H1 (cell line): ENCODE measurements around the gene KRTCAP2.

Experiments
- CTCF ChIP-seq, 3 experiments: IDR thresholded peaks; 1 replicate in 2 of 3; 2 replicates in 1 of 3; pipeline versions ENCODE4 v1.5.1 to v1.6.1; 2011; ENCODE audit warnings: low read length in 3 of 3, mild to moderate bottlenecking in 3 of 3, inconsistent platforms in 2 of 3, low read depth in 1 of 3, moderate library complexity in 1 of 3; ENCODE audit not compliant: insufficient read depth in 1 of 3; ENCODE audit errors: control extremely low read depth in 1 of 3
- NRF1 ChIP-seq: IDR thresholded peaks from 2 replicates; pipeline ENCODE4 v1.6.1; 2011; ENCODE audit warnings: mild to moderate bottlenecking, low read depth, low read length, improper control_type of control experiment
- SUZ12 ChIP-seq: fragments of 200-600 bp; sonication (generic); IDR thresholded peaks from 2 replicates; pipeline ENCODE4 v1.6.1; 2012; ENCODE audit warnings: mild to moderate bottlenecking, inconsistent platforms, low read length, moderate library complexity, mixed read lengths
- TAF1 ChIP-seq: IDR thresholded peaks from 2 replicates; pipeline ENCODE4 v1.6.1; 2011; ENCODE audit warnings: mild to moderate bottlenecking, low read depth, low read length
- TF ChIP-seq, protein P1 (sequence below): IDR thresholded peaks from 2 replicates; pipeline ENCODE4 v1.6.1; 2012; ENCODE audit warnings: inconsistent platforms
- TF ChIP-seq, protein P2 (sequence below): IDR thresholded peaks from 2 replicates; pipeline ENCODE4 v1.6.1; 2011; ENCODE audit warnings: low read depth, mild to moderate bottlenecking, low read length; ENCODE audit not compliant: insufficient read depth

DNA sequence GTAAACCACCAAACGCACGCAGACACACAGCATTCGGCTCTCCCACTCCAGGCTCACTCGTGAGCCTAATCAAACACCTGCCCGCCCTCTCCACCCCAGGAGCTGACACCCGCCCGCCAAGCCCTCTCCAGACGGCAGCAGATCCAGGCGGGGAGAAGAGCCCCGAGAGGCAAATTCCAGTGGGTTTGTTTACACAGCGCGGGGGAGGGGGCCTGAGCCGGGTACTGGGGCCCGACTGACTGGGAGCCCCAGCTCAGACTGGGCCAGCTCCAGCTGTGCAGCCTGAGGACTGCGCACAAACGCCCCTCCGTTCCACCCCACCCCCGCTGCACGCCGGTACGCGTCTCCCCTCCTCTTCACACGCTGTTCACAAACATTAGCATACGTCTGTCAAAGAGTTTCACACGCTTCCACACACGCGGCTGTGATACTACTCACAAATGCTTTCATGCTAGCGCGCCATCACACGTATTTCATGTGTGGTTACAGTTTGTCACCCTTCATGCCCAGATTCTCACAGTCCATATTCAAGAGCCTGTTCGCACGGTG, 46.5 kb downstream of the KRTCAP2 start:
- no peak for TF ChIP-seq CTCF (IDR thresholded peaks at IDR 0.05; ENCODE audit: control extremely low read depth in 1 of 3, insufficient read depth in 1 of 3, low read depth in 1 of 3, low read length in 3 of 3)
- TF ChIP-seq NRF1 = no peak
- TF ChIP-seq, protein P1, sequence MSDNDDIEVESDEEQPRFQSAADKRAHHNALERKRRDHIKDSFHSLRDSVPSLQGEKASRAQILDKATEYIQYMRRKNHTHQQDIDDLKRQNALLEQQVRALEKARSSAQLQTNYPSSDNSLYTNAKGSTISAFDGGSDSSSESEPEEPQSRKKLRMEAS = no peak; the same call in 1 of the 2 replicates
- 0 out of 2 replicates have a peak, but pooled peaks have one; percentile 16 for TF ChIP-seq SUZ12
- TF ChIP-seq TAF1 = no peak
- TF ChIP-seq, protein P2, sequence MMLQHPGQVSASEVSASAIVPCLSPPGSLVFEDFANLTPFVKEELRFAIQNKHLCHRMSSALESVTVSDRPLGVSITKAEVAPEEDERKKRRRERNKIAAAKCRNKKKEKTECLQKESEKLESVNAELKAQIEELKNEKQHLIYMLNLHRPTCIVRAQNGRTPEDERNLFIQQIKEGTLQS = no peak
